IPS-15b (cell line): Measurements from ENCODE around the gene PTPRN2.
A peak's percentile ranks its signal among the peaks of the same experiment; 100 is the strongest.

Source experiments
- H3K27me3 ChIP-seq: one replicate; pipeline ENCODE4 v1.6.1; 2013; ENCODE audit warnings: low read length; ENCODE audit not compliant: control insufficient read depth, insufficient read depth
- H3K36me3 ChIP-seq: one replicate; pipeline ENCODE4 v1.6.1; 2013; ENCODE audit warnings: low read length; ENCODE audit not compliant: control insufficient read depth, insufficient read depth
- H3K4me1 ChIP-seq: one replicate; pipeline ENCODE4 v1.6.1; 2013; ENCODE audit warnings: mild to moderate bottlenecking, low read length; ENCODE audit not compliant: control insufficient read depth, insufficient read depth
- H3K4me3 ChIP-seq: one replicate; pipeline ENCODE4 v1.5.1; 2013; ENCODE audit warnings: low read depth, low read length
- H3K9ac ChIP-seq: one replicate; pipeline ENCODE4 v1.6.1; 2013; ENCODE audit warnings: low read depth, mild to moderate bottlenecking, low read length
- H3K9me3 ChIP-seq: one replicate; pipeline ENCODE4 v1.6.1; 2013; ENCODE audit warnings: mild to moderate bottlenecking, low read length; ENCODE audit not compliant: control insufficient read depth, insufficient read depth

The PTPRN2 gene

GRCh38 chr7:158596745-158597144 is 9.1 kb upstream of the PTPRN2 start:
- Histone ChIP-seq H3K27me3 (peaks cover 28% of the 10 kb centered on the region), H3K4me3 (no peak overlapping the region), H3K4me1 (no peaks in the 10 kb centered on the region), H3K9me3 (no peaks in the 10 kb centered on the region), H3K9ac (no peak overlapping the region), H3K36me3 (no peaks in the 10 kb centered on the region)

GRCh38 chr7:158596309-158596708 is 8.7 kb upstream of the PTPRN2 start:
- Histone ChIP-seq H3K4me1 (no peaks in the 10 kb centered on the region), H3K27me3 (peaks cover 32% of the 10 kb centered on the region), H3K4me3 (no peak overlapping the region), H3K9ac (no peak overlapping the region), H3K9me3 (no peaks in the 10 kb centered on the region), H3K36me3 (no peaks in the 10 kb centered on the region)

- no peak overlapping the region for H3K9ac ChIP-seq
- H3K4me3 ChIP-seq = no peak overlapping the region
- no peaks in the 10 kb centered on the region for H3K36me3 ChIP-seq
- no peaks in the 10 kb centered on the region for H3K9me3 ChIP-seq
- H3K4me1 ChIP-seq = no peaks in the 10 kb centered on the region
- H3K27me3 ChIP-seq = peaks cover 42% of the 10 kb centered on the region
Measured at GRCh38 chr7:158595068-158595467, 7.4 kb upstream of the PTPRN2 start.

- Histone ChIP-seq H3K9me3 (no peaks in the 10 kb centered on the region), H3K27me3 (peaks cover 62% of the 10 kb centered on the region), H3K4me1 (peaks cover 5% of the 10 kb centered on the region), H3K4me3 (no peak overlapping the region), H3K9ac (no peak overlapping the region), H3K36me3 (no peaks in the 10 kb centered on the region)
Measured at GRCh38 chr7:158592541-158592940, 4.9 kb upstream of the PTPRN2 start.

GRCh38 chr7:158591944-158592343 is 4.3 kb upstream of the PTPRN2 start:
- Histone ChIP-seq H3K9ac (no peak overlapping the region), H3K9me3 (no peaks in the 10 kb centered on the region), H3K4me1 (peaks cover 5% of the 10 kb centered on the region), H3K27me3 (peaks cover 62% of the 10 kb centered on the region), H3K4me3 (no peak overlapping the region), H3K36me3 (no peaks in the 10 kb centered on the region)

GRCh38 chr7:158590181-158590530 is 2.5 kb upstream of the PTPRN2 start:
- Histone ChIP-seq H3K36me3 (no peaks in the 10 kb centered on the region), H3K27me3 (peaks cover 74% of the 10 kb centered on the region), H3K4me3 (no peak overlapping the region), H3K9ac (no peak overlapping the region), H3K4me1 (peaks cover 5% of the 10 kb centered on the region), H3K9me3 (no peaks in the 10 kb centered on the region)

GRCh38 chr7:158589653-158590052 is 2.0 kb upstream of the PTPRN2 start:
- no peak overlapping the region for H3K9ac ChIP-seq
- H3K4me1 ChIP-seq = peaks cover 5% of the 10 kb centered on the region
- H3K27me3 ChIP-seq = peaks cover 76% of the 10 kb centered on the region

GRCh38 chr7:158588878-158589442 is 1.3 kb upstream of the PTPRN2 start:
- Histone ChIP-seq H3K27me3 (peaks cover 71% of the 10 kb centered on the region), H3K36me3 (no peaks in the 10 kb centered on the region), H3K4me1 (peaks cover 5% of the 10 kb centered on the region), H3K9me3 (no peaks in the 10 kb centered on the region), H3K9ac (no peak overlapping the region), H3K4me3 (peak overlapping the region; percentile 32)

More at GRCh38 chr7:158589653-158590052, 2.0 kb upstream of the PTPRN2 start:
- Histone ChIP-seq H3K36me3 (no peaks in the 10 kb centered on the region), H3K4me3 (no peak overlapping the region), H3K9me3 (no peaks in the 10 kb centered on the region)

GRCh38 chr7:158588085-158588877 is 658 bp upstream of the PTPRN2 start:
- Histone ChIP-seq H3K9ac (no peak overlapping the region), H3K4me1 (peaks cover 5% of the 10 kb centered on the region), H3K27me3 (peaks cover 66% of the 10 kb centered on the region), H3K9me3 (no peaks in the 10 kb centered on the region), H3K4me3 (peak overlapping the region; percentile 32), H3K36me3 (no peaks in the 10 kb centered on the region)

- H3K27me3 ChIP-seq = peaks cover 51% of the 10 kb centered on the region
- no peak overlapping the region for H3K9ac ChIP-seq
- H3K36me3 ChIP-seq = no peaks in the 10 kb centered on the region
- H3K9me3 ChIP-seq = no peaks in the 10 kb centered on the region
- peaks cover 5% of the 10 kb centered on the region for H3K4me1 ChIP-seq
- peak overlapping the region; percentile 26 for H3K4me3 ChIP-seq
Measured at GRCh38 chr7:158586499-158587161, 993 bp downstream of the PTPRN2 start.

- H3K27me3 ChIP-seq = peaks cover 46% of the 10 kb centered on the region
- peak overlapping the region; percentile 26 for H3K4me3 ChIP-seq
- peaks cover 5% of the 10 kb centered on the region for H3K4me1 ChIP-seq
- no peaks in the 10 kb centered on the region for H3K9me3 ChIP-seq
- H3K36me3 ChIP-seq = no peaks in the 10 kb centered on the region
- no peak overlapping the region for H3K9ac ChIP-seq
Measured at GRCh38 chr7:158585721-158586498, 1.7 kb downstream of the PTPRN2 start.
